GM04503 (cell line): ENCODE measurements around the gene MLST8.
"Not testable (repeated sequence)": the region's sequence is repeated elsewhere in the genome, so short reads cannot be mapped to it uniquely, and the experiment has no call there.

ENCODE experiments used
- DNase-seq: peaks from one replicate; pipeline ENCODE4 v3.0.0-alpha.2; 2012; ENCODE audit warnings: low read depth

Gene MLST8

GRCh38 chr16:2246301-2246885 is 41.1 kb downstream of the MLST8 start:
- no peak for DNase-seq

GRCh38 chr16:2250652-2251295 is 45.5 kb downstream of the MLST8 start:
- DNase-seq: no peak

- DNase-seq: peak; percentile 60
Observed at GRCh38 chr16:2251296-2252111, 46.2 kb downstream of the MLST8 start, which contains the start of gene ECI1. Gene ECI1, minus strand, starts transcription at chr16:2251587. Its CDS starts 21 bp downstream, at chr16:2251566.

- DNase-seq: no peak
Observed at GRCh38 chr16:2252806-2253148, 47.5 kb downstream of the MLST8 start.

DNA sequence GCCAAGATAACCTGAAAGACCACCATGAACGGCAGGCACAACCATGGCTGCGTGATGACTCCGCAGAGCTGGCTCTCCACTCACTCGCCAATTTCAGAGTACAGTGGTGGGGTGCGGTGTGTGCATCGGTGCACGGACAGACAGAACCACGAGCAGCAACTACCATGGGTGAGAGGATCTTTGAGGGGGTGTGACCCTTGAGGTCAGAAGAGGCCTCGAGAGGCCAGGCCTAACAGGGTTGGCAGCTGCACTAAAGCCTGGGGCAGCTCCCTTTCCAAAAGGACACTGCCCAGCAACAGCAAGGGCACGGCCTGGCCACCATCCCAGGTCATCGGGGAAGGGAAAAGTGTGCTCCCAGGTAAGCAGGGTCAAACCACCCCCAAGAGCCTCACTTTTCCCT is 48.0 kb downstream of the MLST8 start:
- DNase-seq: no peak

GRCh38 chr16:2256531-2257140 is 51.4 kb downstream of the MLST8 start:
- no peak for DNase-seq

- no peak for DNase-seq
Observed at GRCh38 chr16:2257726-2258125, 52.5 kb downstream of the MLST8 start.

DNA sequence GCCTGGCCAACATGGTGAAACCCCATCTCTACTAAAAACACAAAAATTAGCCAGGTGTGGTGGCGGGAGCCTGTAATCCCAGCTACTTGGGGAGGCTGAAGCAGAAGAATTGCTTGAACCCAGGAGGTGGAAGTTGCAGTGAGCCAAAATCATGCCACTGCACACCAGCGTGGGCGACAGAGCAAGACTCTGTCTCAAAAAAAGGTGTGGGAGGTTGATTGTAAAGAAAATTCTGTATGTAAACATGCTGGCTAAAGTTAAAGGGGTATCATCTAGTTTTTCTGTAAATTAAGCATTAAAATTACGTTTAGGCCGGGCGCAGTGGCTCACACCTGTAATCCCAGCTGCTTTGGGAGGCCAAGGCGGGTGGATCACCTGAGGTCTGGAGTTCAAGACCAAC is 53.3 kb downstream of the MLST8 start:
- not testable (repeated sequence) for DNase-seq
